ENCODE results near the gene XAB2.

DNA sequence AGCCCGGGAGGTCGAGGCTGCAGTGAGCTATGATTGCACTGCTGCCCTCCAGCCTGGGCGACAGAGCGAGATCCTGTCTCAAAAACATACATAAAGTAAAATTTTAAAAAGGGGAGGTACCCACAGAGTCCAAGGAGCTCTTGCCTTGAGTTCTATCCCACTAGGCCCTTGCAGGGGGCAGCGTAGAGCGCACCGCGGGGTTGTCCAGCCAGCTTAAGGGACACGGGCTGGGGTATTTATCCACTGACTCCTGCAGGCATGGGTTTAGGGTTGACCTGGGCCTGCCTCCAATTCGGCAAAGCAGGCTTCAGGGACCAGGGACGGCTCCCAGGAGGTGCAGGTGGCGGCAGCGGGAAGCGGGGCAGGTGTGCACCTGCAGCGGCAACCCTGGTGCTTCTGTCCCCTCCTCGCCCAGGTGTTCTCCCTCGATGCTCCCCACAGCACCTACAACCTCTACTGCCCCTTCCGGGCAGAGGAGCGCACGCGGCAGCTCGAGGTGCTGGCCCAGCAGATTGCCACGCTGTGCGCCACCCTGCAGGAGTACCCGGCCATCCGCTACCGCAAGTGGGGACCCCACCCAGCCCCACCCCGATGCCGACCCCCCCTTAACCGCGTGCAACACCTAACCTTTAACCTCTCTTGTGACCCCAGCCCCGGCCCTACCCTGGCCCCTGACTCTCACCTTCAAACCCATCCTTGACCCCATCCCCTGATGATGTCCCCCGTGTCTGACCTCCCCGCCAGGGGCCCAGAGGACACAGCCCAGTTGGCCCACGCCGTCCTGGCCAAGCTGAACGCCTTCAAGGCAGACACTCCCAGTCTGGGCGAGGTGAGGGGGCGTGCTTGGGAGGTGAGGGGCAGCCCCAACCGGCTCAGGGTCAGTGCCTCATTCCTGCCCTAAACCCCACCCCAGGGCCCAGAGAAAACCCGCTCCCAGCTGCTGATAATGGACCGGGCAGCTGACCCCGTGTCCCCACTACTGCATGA lies 12.2 kb upstream of the XAB2 start:
- TF ChIP-seq, protein P1, sequence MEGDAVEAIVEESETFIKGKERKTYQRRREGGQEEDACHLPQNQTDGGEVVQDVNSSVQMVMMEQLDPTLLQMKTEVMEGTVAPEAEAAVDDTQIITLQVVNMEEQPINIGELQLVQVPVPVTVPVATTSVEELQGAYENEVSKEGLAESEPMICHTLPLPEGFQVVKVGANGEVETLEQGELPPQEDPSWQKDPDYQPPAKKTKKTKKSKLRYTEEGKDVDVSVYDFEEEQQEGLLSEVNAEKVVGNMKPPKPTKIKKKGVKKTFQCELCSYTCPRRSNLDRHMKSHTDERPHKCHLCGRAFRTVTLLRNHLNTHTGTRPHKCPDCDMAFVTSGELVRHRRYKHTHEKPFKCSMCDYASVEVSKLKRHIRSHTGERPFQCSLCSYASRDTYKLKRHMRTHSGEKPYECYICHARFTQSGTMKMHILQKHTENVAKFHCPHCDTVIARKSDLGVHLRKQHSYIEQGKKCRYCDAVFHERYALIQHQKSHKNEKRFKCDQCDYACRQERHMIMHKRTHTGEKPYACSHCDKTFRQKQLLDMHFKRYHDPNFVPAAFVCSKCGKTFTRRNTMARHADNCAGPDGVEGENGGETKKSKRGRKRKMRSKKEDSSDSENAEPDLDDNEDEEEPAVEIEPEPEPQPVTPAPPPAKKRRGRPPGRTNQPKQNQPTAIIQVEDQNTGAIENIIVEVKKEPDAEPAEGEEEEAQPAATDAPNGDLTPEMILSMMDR (IDR thresholded peaks at IDR 0.05; ENCODE audit: insufficient read depth, low read depth, low read length) = no peak
- TF ChIP-seq EZH2 (IDR thresholded peaks at IDR 0.05; ENCODE audit: insufficient read depth, low read length) = no peak
